HepG2 (cell line): ENCODE measurements around the gene RGS19. TPM values are rescaled to one million over a fixed set of nuclear protein-coding genes. Genes with fewer than 3 reads are reported as not detected.

Source experiments
- ATAC-seq: fragments of 200-7000 bp; cut with Tn5 transposase; 3 replicates; pipeline ENCODE4 v1.9.1; 2020; ENCODE audit warnings: mild to moderate bottlenecking, moderate library complexity
- BruUV-seq: library from RNA; stranded (reverse); fragments of 400-500 nt; replicated peaks from 2 replicates; lab custom pipeline; 2021; lab: Mats Ljungman, UMichigan
- CTCF ChIA-PET: fragments of 300-600 bp; formaldehyde crosslinking; extraction: SDS; loops from one replicate; lab custom pipeline; 2021; ENCODE audit warnings: low total read pairs, inconsistent platforms, low intra/inter-chr PET ratio; lab: Yijun Ruan, JAX
- POLR2A ChIA-PET: fragments of 350-600 bp; sonication (Branson Sonifier 250); formaldehyde crosslinking; loops from one replicate; lab custom pipeline; 2020; ENCODE audit warnings: antibody characterized with exemption, inconsistent platforms; lab: Yijun Ruan, JAX
- DNase-seq: peaks from one replicate; pipeline ENCODE4 v3.0.0-alpha.2; 2015; ENCODE audit warnings: low spot score
- FAIRE-seq: peaks from 3 replicates; lab custom pipeline; 2011; peaks lifted over from hg19 to GRCh38; lab: Jason Lieb, UNC
- H2AFZ ChIP-seq: one replicate; pipeline ENCODE4 v1.6.1; 2011; ENCODE audit warnings: low read length, inconsistent platforms
- H3K27ac ChIP-seq: fragments of 300-600 bp; 3 replicates; pipeline ENCODE4 v1.8.0; 2011; ENCODE audit warnings: mixed run types, mild to moderate bottlenecking, mixed read lengths, low read length, inconsistent platforms; ENCODE audit not compliant: insufficient read depth; ENCODE audit errors: extremely low read length
- H3K27me3 ChIP-seq, 2 experiments: fragments of 200-600 bp in 1 of 2; 2 replicates in 1 of 2; 3 replicates in 1 of 2; pipeline versions ENCODE4 v1.6.0 to v1.8.0; 2011; ENCODE audit warnings: low read length in 2 of 2, mild to moderate bottlenecking in 2 of 2, moderate library complexity in 2 of 2, inconsistent platforms in 1 of 2; ENCODE audit not compliant: insufficient read depth in 2 of 2, control insufficient read depth in 1 of 2
- H3K36me3 ChIP-seq, 2 experiments: fragments of 200-600 bp in 1 of 2; replicated peaks in 1 of 2; 2 replicates in 1 of 2; 3 replicates in 1 of 2; pipeline versions ENCODE4 v1.5.1 to v1.8.0; 2011; ENCODE audit warnings: low read length in 2 of 2, inconsistent platforms in 1 of 2; ENCODE audit not compliant: insufficient read depth in 2 of 2, control insufficient read depth in 1 of 2
- H3K4me1 ChIP-seq: 2 replicates; pipeline ENCODE4 v1.5.1; 2012; ENCODE audit warnings: low read length, inconsistent platforms; ENCODE audit not compliant: insufficient read depth
- H3K4me2 ChIP-seq: 2 replicates; pipeline ENCODE4 v1.6.0; 2011; ENCODE audit warnings: low read depth, low read length, inconsistent platforms
- H3K4me3 ChIP-seq, 3 experiments: fragments of 200-600 bp in 1 of 3; sonication (generic), shearing (Covaris generic) in 1 of 3; replicated peaks in 1 of 3; 2 replicates each; pipeline ENCODE4 v1.5.1; 2011 to 2016; ENCODE audit warnings: low read length in 3 of 3, inconsistent platforms in 2 of 3, low read depth in 2 of 3, mild to moderate bottlenecking in 2 of 3, control low read depth in 1 of 3, mixed read lengths in 1 of 3; ENCODE audit not compliant: insufficient read depth in 1 of 3
- H3K79me2 ChIP-seq: one replicate; pipeline ENCODE4 v1.6.1; 2011; ENCODE audit warnings: low read length, inconsistent platforms; ENCODE audit not compliant: insufficient read depth
- H3K9ac ChIP-seq: 2 replicates; pipeline ENCODE4 v1.6.0; 2011; ENCODE audit warnings: mild to moderate bottlenecking, low read depth, low read length, inconsistent platforms; ENCODE audit not compliant: insufficient read depth
- H3K9me3 ChIP-seq: 2 replicates; pipeline ENCODE4 v1.5.1; 2012; ENCODE audit warnings: mild to moderate bottlenecking, low read length
- H4K20me1 ChIP-seq: 2 replicates; pipeline ENCODE4 v1.6.0; 2011; ENCODE audit warnings: inconsistent platforms, mild to moderate bottlenecking, low read length, moderate library complexity; ENCODE audit not compliant: insufficient read depth
- ASH2L ChIP-seq: fragments of 300-600, 200-600 bp; sonication (generic); IDR thresholded peaks from 2 replicates; pipeline ENCODE4 v1.7.0; 2017; ENCODE audit warnings: low read depth, mild to moderate bottlenecking, moderate library complexity, mixed read lengths, low read length; ENCODE audit not compliant: insufficient read length
- DPF2 ChIP-seq: sonication (generic); formaldehyde crosslinking; IDR thresholded peaks from 2 replicates; pipeline ENCODE4 v1.4.0; 2020; ENCODE audit warnings: mild to moderate bottlenecking, low read depth, missing genetic modification reagents, borderline replicate concordance
- GATA4 ChIP-seq: sonication (generic); IDR thresholded peaks from 2 replicates; pipeline ENCODE4 v1.6.1; 2016; ENCODE audit warnings: antibody characterized with exemption, low read depth, borderline replicate concordance
- IRF1 ChIP-seq: sonication (generic); formaldehyde crosslinking; IDR thresholded peaks from 2 replicates; pipeline ENCODE4 v1.4.0; 2020; ENCODE audit warnings: low read depth, mild to moderate bottlenecking, missing genetic modification reagents
- KLF13 ChIP-seq: sonication (generic); formaldehyde crosslinking; IDR thresholded peaks from 2 replicates; pipeline ENCODE4 v1.4.0; 2020; ENCODE audit warnings: mild to moderate bottlenecking, missing genetic modification reagents
- MTF2 ChIP-seq: sonication (generic); formaldehyde crosslinking; IDR thresholded peaks from 2 replicates; pipeline ENCODE4 v1.5.0; 2020; ENCODE audit warnings: missing genetic modification reagents, borderline replicate concordance
- NCOA2 ChIP-seq: sonication (generic); formaldehyde crosslinking; IDR thresholded peaks from 2 replicates; pipeline ENCODE4 v1.8.0; 2022; ENCODE audit warnings: inconsistent platforms
- NONO ChIP-seq, 2 experiments: fragments of 450-650 bp in 1 of 2; sonication (generic) in 1 of 2; formaldehyde crosslinking in 1 of 2; IDR thresholded peaks in 1 of 2; conservative IDR thresholded peaks in 1 of 2; 2 replicates each; pipeline versions ENCODE4 v1.6.1 to v1.8.0; 2017 to 2022; ENCODE audit warnings: mild to moderate bottlenecking in 1 of 2, missing genetic modification reagents in 1 of 2, moderate library complexity in 1 of 2
- NR2C2 ChIP-seq: sonication (generic); formaldehyde crosslinking; IDR thresholded peaks from 2 replicates; pipeline ENCODE4 v1.4.0; 2020; ENCODE audit warnings: missing genetic modification reagents, mild to moderate bottlenecking, moderate library complexity, borderline replicate concordance
- PCBP2 ChIP-seq: fragments of 200-400 bp; formaldehyde crosslinking; optimal IDR thresholded peaks from 2 replicates; pipeline ENCODE3; 2018; ENCODE audit warnings: low read length, low read depth; ENCODE audit not compliant: poor library complexity, severe bottlenecking
- RARG ChIP-seq: sonication (generic); formaldehyde crosslinking; IDR thresholded peaks from 2 replicates; pipeline ENCODE4 v1.4.0; 2020; ENCODE audit warnings: low read depth, mild to moderate bottlenecking, missing genetic modification reagents
- SP2 ChIP-seq: sonication (generic); formaldehyde crosslinking; IDR thresholded peaks from 2 replicates; pipeline ENCODE4 v1.5.1; 2020; ENCODE audit warnings: mild to moderate bottlenecking, missing genetic modification reagents
- STAG1 ChIP-seq: sonication (generic); formaldehyde crosslinking; IDR thresholded peaks from 2 replicates; pipeline ENCODE4 v1.4.0; 2020; ENCODE audit warnings: missing genetic modification reagents
- WIZ ChIP-seq: sonication (generic); formaldehyde crosslinking; IDR thresholded peaks from 2 replicates; pipeline ENCODE4 v1.5.1; 2020; ENCODE audit warnings: mild to moderate bottlenecking, missing genetic modification reagents
- ZBTB44 ChIP-seq: sonication (generic); formaldehyde crosslinking; IDR thresholded peaks from 2 replicates; pipeline ENCODE4 v1.4.0; 2020; ENCODE audit warnings: missing genetic modification reagents
- ZNF549 ChIP-seq: sonication (generic); formaldehyde crosslinking; IDR thresholded peaks from 2 replicates; pipeline ENCODE4 v1.5.0; 2020; ENCODE audit warnings: missing genetic modification reagents
- ZNF619 ChIP-seq: sonication (generic); formaldehyde crosslinking; IDR thresholded peaks from 2 replicates; pipeline ENCODE4 v1.4.0; 2020; ENCODE audit warnings: mild to moderate bottlenecking, missing genetic modification reagents
- ZNF749 ChIP-seq: sonication (generic); formaldehyde crosslinking; IDR thresholded peaks from 2 replicates; pipeline ENCODE4 v1.8.0; 2022; ENCODE audit warnings: mild to moderate bottlenecking, missing genetic modification reagents, moderate library complexity, borderline replicate concordance
- WGBS: methylation state at CpG from one replicate; pipeline ENCODE4 v1.1.6; 2017; ENCODE audit warnings: low lambda C conversion rate; 5-methylcytosine and 5-hydroxymethylcytosine counted together
- in situ Hi-C: cut with HindIII; loops from 2 replicates; pipeline ENCODE4 v1.10.0; 2017; ENCODE audit warnings: low pct_unique_long_range_greater_than_20kb; ENCODE audit not compliant: extremely low pct_ligation_motif_present
- intact Hi-C: fragments of 100-400 bp; cut with micrococcal nuclease; formaldehyde crosslinking; loops from one replicate; pipeline ENCODE4 v1.10.0; 2022; ENCODE audit not compliant: unreplicated experiment
- polyA plus RNA-seq, 8 experiments: library from polyadenylated mRNA; depleted of rRNA in 3 of 8; stranded (reverse) in 7 of 8; unstranded in 1 of 8; fragments of >200 nt; fragmentation: Illumina TruSeq in 4 of 8; extraction: Trizol in 4 of 8; gene quantifications; 2 replicates each; pipeline versions ENCODE4 v1.2.1 to v1.2.3, GENCODE V29; 2011 to 2016; ENCODE audit warnings: low read depth in 4 of 8, missing spikeins in 1 of 8, mixed read lengths in 1 of 8; ENCODE audit not compliant: insufficient read depth in 1 of 8
- total RNA-seq, 5 experiments: library from RNA; depleted of rRNA; stranded (reverse); fragments of >200 nt; fragmentation: Illumina TruSeq; extraction: Trizol; gene quantifications; 2 replicates each; pipeline ENCODE4 v1.2.3, GENCODE V29; 2016; ENCODE audit warnings: low read depth in 1 of 5
- TF ChIP-seq, protein P1 (sequence below): sonication (generic); formaldehyde crosslinking; IDR thresholded peaks from 2 replicates; pipeline ENCODE4 v1.4.0; 2020; ENCODE audit warnings: mild to moderate bottlenecking, low read depth, missing genetic modification reagents
- TF ChIP-seq, protein P2 (sequence below): sonication (generic); formaldehyde crosslinking; IDR thresholded peaks from 2 replicates; pipeline ENCODE4 v1.5.0; 2020; ENCODE audit warnings: mild to moderate bottlenecking, missing genetic modification reagents, moderate library complexity

The RGS19 gene
- total and polyA plus RNA-seq, 2 of the 13 experiments (the other 11 are each of a cell fraction or from before 2014, with no cell fraction given), result 10.7 to 11.9 TPM

- ATAC-seq, result peak; percentile 14
- POLR2A ChIA-PET, result interaction anchor here (3.6 to 10.1 kb wide), 4 partner anchors 12 to 62 kb away, joined by 32 to 252 read pairs (median 40); partner anchors contain the start of genes PRPF6, SAMD10, SOX18 and TCEA2
- intact Hi-C loops, result no loop called here
- CTCF ChIA-PET, result no interaction called here
- Histone ChIP-seq H3K79me2 (peaks cover 11% of the 10 kb centered on the region), H3K27me3 (no peaks in the 10 kb centered on the region), H3K27ac (peak overlapping the region; percentile 45), H3K4me2 (peak overlapping the region; percentile 94), H3K4me1 (peaks cover 77% of the 10 kb centered on the region), H3K9ac (peak overlapping the region; percentile 86), H2AFZ (no peak overlapping the region), H4K20me1 (no peaks in the 10 kb centered on the region), H3K36me3 (no peaks in the 10 kb centered on the region), H3K9me3 (no peaks in the 10 kb centered on the region), H3K4me3 (peak overlapping the region; percentile 70 to 89 (median 89))
- DNase-seq, result no peak
- 2% methylated on average over 11 of the region's 11 CpGs for WGBS
- BruUV-seq, result no TSS peak
- in situ Hi-C loops, result no loop called here
- peak; percentile 46 for FAIRE-seq
- no peak for TF ChIP-seq ZBTB44 (CRISPR knock-in tag)
- TF ChIP-seq NCOA2 (CRISPR knock-in tag), result no peak
- TF ChIP-seq ZNF619, result no peak
- no peak for TF ChIP-seq ZNF749 (CRISPR knock-in tag)
- no peak for TF ChIP-seq IRF1 (CRISPR knock-in tag)
- TF ChIP-seq RARG (CRISPR knock-in tag), result no peak
- peak; percentile 21; the same call in 1 of the 2 replicates for TF ChIP-seq NR2C2 (CRISPR knock-in tag)
- TF ChIP-seq SP2 (CRISPR knock-in tag), result no peak
- TF ChIP-seq DPF2 (CRISPR knock-in tag), result no peak
- no peak for TF ChIP-seq GATA4
- TF ChIP-seq ASH2L, result no peak
- TF ChIP-seq KLF13 (CRISPR knock-in tag), result no peak
- TF ChIP-seq, protein P1, sequence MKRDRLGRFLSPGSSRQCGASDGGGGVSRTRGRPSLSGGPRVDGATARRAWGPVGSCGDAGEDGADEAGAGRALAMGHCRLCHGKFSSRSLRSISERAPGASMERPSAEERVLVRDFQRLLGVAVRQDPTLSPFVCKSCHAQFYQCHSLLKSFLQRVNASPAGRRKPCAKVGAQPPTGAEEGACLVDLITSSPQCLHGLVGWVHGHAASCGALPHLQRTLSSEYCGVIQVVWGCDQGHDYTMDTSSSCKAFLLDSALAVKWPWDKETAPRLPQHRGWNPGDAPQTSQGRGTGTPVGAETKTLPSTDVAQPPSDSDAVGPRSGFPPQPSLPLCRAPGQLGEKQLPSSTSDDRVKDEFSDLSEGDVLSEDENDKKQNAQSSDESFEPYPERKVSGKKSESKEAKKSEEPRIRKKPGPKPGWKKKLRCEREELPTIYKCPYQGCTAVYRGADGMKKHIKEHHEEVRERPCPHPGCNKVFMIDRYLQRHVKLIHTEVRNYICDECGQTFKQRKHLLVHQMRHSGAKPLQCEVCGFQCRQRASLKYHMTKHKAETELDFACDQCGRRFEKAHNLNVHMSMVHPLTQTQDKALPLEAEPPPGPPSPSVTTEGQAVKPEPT (CRISPR knock-in tag), result no peak
- TF ChIP-seq NONO (IDR thresholded peaks at IDR 0.05), result no peak
- peak; percentile 41; the same call in 1 of the 2 replicates for TF ChIP-seq NONO (CRISPR knock-in tag; conservative IDR thresholded peaks at IDR 0.05)
- TF ChIP-seq ZNF549 (CRISPR knock-in tag), result no peak
- TF ChIP-seq MTF2, result 0 out of 2 replicates have a peak, but pooled peaks have one; percentile 17
- TF ChIP-seq, protein P2, sequence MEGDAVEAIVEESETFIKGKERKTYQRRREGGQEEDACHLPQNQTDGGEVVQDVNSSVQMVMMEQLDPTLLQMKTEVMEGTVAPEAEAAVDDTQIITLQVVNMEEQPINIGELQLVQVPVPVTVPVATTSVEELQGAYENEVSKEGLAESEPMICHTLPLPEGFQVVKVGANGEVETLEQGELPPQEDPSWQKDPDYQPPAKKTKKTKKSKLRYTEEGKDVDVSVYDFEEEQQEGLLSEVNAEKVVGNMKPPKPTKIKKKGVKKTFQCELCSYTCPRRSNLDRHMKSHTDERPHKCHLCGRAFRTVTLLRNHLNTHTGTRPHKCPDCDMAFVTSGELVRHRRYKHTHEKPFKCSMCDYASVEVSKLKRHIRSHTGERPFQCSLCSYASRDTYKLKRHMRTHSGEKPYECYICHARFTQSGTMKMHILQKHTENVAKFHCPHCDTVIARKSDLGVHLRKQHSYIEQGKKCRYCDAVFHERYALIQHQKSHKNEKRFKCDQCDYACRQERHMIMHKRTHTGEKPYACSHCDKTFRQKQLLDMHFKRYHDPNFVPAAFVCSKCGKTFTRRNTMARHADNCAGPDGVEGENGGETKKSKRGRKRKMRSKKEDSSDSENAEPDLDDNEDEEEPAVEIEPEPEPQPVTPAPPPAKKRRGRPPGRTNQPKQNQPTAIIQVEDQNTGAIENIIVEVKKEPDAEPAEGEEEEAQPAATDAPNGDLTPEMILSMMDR (CRISPR knock-in tag), result peak; percentile 19; the same call in 1 of the 2 replicates
- no peak for TF ChIP-seq WIZ
- TF ChIP-seq STAG1, result no peak
- TF ChIP-seq PCBP2, result no peak
Observed at GRCh38 chr20:64041781-64042053, 37.6 kb downstream of the RGS19 start.
